GM21825 (cell line): Measurements from ENCODE around the gene N4BP2.

Experiments
- ATAC-seq: cut with Tn5 transposase; IDR thresholded peaks from one replicate; pipeline ENCODE4 v1.9.1; 2021; ENCODE audit warnings: mild to moderate bottlenecking, moderate library complexity; ENCODE audit not compliant: unreplicated experiment

The N4BP2 gene

DNA sequence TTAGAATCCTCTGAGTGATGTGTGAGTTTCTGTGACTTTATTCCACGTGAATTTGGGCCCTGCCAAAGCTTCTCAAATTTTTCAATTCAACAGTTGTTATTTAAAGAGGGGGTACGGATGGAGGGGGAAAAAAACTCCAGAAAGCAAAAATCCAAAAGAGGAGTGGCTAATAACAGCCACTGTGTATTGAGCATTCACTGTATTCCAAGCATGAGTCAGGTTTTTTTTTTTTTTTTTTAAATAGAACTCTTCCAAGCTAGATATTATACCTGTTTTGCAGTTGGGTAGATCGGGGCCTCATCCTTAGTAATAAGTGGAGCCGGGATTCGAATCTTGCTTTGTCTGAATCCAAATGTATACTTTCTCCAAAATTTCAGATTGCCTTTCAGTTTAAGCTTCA is 133.8 kb downstream of the N4BP2 start:
- no peak for ATAC-seq

DNA sequence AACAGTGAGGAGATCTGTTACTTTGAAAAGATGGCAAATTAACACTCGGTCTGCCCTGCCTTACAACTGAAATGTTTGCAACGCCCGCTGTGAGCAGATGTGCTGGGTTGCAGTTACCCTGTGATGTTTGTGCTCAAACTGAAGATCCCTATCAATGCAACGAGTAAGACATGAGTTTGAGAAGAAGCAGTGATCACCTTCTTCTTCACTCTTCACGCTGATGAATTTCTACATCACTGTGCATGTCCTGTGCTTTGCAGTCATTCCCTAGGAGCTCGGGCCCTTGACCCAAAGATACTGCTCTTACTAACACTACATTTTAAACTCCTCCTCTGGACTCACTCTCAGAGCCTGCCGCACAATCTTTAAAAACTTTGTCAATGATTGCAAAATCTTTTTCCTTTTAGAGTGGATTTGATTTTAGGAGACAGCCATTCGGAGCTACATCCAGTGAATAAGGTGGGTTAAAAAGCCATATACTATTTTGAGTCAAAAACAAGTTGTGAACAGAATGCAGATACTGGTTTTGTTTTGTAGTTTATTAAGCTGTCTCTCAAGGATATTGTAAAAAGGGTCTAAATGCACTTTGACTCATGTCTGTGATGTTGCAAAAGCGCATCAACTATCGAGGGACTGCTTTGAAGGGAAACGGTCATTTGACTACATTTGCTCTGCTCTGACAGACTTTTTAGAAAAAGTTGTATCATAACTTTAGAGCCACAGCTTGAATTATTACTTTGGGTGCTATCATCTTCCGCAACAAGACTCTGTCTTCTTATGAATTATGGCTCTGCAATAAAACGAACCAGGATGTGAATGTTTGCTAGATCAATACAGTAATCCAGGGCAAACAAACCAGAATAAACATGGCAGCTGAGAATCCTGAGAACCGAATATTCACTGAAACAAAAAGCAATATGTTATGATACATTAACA is 134.5 kb downstream of the N4BP2 start:
- ATAC-seq: no peak

DNA sequence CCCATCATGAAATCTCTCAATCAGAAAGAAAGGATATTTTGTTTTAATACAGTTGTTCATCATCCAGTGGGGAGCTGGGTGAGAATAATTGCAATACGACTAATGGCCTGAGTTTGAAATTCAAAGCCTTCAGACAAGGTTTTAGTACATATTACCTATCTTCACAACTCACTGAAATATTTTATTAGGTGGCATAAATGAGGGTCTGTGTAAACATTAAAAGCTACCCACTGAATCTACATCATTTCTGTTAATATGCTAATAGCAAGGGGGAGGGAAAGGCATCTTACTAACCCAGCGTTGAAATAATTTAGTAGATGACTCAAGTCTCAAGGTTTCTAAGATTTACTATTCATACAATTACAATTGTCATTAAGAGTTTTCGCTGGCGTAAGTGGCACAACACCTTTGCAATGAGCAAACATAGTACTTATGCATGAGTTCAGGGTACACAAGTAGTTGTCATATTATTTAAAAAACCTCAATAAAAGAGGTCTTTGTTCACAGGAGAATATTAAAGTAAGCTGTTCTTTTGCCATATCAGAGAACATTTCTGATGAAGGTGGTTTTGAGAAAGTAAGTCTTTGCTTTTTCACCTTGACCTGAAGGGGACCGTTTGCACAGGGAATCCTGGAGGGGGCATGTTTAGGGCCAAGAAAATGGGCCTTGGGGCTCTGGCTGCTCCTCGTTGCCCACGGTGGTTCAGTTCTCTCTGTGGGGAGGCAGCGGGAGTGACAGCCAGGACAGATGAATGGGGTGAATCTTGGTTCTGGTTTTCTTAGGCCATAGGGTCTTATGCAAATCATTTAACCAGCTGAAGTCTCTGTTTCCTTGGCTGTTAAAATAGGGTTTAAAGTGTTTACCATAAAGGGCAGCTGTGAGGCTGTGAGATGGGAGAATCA is 135.7 kb downstream of the N4BP2 start:
- ATAC-seq: peak; percentile 33

DNA sequence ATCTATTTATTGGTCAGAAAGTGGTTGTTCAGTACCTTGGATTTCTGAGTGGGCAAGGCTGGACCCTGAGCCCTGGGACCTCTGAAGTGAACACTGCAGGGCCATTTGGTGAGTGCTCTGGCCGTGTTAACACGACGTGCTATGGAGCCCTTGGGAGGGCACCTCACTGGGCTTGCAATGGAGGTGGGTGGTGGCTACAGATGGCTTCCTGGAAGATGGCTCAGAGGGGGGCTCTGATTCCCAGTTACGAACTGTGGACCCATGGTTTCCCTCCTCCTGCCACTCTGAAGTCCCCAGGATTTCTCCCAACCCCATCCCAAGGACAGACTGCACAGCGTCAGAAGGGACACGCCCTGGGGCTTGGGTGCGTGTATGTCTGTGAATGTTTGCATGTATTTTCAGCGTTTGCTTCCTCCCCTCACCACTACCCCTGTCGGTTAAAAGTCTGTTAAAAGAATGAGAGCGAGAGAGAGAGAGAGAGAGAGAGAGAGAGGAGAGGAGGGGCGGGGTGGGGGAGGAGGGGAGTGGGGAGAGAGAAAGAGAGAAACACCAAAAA is 136.4 kb downstream of the N4BP2 start:
- peak; percentile 32 for ATAC-seq

DNA sequence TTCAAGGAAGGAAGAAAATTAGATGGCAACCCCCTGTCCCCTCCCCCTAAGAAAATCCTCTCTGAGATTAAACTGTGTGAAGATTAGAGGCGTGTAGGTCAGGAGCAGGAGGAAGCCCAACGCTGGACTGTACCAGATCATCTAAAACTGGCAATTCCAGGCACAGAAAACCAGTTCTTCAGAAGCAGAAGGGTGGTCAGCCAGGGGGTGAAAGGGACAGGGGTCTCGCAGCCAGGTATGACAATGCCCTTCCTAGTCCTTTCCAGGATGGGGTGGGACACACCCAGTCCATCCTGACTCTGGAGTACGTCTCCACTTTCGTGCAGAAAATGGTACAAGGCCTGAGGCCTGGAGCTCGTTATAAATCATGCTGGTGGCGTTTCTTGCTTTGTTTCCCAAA is 136.9 kb downstream of the N4BP2 start:
- no peak for ATAC-seq

DNA sequence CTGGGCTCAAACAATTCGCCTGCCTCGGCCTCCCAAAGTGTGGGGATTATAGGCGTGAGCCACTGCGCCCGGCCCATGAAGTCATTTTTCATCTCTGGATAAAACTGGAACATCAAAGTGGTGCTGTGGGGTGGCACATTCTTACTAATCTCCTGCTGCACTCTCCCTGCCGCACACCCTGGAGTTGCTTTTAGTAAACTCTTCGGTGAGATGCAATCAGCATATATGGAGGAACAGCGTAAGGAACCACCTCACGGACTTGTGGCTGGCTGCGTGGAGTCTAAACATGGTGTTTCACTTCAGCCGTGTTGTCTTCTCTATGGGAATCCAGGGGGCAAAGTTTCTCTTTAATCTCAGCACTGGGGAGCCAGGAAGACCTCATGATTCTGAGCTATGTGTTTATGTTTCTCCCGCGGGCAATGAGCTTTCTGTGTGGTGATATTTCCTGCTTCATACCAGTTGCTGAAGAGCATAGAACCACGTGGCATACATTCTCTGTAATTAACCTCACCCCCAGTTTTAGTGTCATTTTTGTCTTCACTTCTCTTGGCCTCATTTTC is 138.0 kb downstream of the N4BP2 start:
- no peak for ATAC-seq

DNA sequence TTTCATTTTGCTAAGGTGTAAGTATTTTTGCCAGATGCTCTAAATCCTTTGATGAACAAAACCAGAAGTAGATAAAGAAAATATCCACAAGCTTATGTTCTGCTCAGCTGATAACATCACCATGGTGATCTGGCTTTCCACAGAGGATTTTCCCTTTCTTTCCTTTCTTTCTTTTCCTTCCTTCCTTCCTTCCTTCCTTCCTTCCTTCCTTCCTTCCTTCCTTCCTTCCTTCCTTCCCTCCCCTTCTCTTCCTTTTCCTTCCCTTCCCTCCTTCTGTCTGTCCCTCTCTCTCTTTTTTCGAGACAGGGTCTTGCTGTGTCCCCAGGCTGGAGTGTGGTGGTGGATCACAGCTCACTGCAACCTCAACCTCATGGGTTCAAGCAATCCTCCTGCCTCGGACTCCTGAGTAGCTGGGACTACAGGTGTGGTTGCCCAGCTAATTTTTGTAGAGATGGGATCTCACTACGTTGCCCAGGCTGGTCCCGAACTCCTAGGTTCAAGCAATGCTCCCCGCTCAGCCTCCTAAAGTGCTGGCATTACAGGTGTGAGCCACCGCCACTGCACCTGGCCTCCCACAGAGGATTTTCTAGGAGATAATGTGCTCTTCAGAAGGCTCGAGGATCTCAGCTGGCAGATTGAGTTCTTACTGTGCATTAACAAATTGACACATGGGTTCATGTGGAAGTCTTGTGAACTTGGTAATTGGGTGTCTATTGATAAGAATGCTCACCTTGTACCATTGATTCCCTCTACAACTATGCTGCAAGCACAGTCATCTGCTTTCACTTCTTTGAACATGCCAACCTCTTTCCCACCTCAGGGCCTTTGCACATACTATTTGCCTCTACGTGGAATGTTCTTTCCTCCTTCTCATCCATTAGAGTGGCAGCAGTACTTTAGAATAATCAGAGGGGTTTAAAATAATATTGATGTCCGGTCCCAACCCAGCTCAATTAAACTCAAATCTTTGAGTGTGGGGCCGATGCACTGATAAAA is 138.8 kb downstream of the N4BP2 start:
- no peak for ATAC-seq

DNA sequence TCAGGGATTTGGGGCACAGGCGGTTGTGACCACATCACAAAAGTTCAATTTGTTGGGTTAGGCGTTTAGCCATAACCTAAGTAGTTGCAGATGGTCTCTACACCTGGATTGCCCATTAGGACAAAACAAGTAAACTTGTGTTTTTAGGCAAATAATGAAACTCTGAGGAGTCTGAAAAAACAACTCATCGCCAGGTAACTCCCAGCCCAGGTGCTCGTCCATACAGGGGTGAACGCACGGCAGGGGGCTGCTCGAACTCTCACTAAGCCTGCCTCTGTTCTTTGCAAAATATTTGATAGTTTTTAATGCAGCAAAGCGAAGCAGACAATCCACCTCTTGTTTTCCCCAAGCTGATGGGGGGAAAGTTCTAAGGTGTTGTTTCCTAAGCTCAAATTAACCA is 139.6 kb downstream of the N4BP2 start:
- ATAC-seq: no peak

DNA sequence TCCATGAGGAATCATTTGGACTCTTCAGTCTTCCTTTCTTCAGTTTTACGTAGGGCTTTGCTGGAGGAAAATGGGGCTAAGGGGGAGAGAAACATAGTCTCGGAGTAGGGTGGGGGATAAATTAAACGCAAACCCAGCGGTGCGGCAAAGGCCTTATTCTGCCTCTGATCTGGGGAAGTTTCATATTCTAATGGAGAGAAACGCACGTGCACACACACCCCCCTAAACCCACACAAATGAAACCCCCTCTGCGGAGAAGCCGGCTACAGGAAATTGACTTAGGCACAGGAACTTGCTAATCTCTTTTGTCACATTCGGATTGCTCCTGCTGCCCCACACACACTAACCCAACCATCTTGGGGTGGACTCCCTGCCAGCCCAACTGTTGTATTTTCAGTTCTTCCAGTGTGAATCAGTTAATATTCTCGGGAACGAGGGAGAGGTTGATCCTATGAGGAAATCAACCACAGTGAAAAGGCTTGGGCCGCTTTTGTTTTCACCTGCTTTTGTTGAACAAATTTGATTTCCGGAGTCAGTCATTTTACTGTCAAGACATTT is 140.2 kb downstream of the N4BP2 start, which contains the start of gene RHOH:
Gene RHOH, plus strand, starts transcription at position 308 of the 558 bp plus-strand sequence. CDS start 46,356 bp downstream, outside the sequence.
- peak; percentile 13 for ATAC-seq

DNA sequence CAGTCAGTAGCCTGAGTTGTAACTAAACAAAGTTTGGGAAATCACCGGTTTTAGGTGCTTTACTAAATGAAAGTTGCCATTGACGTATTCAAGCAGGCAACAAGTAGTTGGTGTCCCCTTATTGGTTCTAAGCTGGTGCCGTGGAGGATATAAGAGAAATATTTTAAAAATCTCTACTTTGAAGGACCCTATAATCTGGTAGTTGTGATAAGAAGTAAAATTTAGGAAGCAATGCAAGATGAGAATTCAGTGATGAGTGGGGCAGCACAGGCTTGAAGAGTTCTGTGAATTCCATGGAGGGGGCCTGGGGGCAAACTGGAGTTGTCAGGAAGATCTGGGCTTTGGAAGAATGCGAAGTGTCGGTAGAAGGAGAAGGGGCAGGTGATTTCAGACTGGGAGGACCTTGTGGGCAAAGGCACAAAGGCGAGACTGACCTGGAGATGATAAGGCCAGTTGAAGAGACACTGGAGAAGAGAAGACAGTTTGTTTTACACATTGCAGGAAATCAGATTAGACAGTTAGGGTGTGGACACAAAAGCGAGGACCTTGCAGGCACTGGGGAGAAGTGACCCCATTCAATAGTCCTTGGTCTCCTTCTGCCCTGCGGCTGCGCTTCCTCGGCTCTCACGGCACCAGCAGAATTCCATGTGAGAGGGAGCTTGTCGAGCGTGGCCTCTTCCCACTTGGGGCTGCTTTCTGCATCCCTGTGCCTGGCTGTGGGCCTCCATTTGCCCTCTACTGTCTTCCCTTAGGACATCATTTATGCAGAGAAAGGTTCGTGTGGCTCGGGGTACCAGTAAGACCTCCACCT is 141.4 kb downstream of the N4BP2 start:
- no peak for ATAC-seq

DNA sequence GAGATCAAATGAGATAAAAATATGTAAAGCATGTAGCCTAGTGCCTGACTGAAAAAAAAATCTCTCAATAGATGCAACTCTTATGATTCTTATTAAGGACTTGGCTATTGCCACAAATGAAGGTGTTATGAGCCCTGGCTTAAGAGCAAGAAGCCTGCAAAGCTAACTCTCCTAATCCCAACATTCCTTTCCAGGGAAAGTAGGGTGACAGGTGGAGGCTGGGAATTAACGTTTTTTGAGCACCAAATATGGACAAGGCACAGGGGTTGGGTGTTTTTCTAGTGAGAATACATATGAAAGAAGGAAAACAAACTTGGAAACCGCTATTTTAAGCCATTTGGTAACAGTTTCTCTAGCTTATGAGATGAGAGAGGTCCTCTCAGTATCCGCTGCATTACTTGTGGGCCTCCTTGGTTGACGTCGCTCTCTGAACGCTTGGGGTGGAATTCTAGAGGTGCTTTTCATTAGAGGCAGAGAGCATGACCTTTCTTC is 142.6 kb downstream of the N4BP2 start:
- no peak for ATAC-seq

DNA sequence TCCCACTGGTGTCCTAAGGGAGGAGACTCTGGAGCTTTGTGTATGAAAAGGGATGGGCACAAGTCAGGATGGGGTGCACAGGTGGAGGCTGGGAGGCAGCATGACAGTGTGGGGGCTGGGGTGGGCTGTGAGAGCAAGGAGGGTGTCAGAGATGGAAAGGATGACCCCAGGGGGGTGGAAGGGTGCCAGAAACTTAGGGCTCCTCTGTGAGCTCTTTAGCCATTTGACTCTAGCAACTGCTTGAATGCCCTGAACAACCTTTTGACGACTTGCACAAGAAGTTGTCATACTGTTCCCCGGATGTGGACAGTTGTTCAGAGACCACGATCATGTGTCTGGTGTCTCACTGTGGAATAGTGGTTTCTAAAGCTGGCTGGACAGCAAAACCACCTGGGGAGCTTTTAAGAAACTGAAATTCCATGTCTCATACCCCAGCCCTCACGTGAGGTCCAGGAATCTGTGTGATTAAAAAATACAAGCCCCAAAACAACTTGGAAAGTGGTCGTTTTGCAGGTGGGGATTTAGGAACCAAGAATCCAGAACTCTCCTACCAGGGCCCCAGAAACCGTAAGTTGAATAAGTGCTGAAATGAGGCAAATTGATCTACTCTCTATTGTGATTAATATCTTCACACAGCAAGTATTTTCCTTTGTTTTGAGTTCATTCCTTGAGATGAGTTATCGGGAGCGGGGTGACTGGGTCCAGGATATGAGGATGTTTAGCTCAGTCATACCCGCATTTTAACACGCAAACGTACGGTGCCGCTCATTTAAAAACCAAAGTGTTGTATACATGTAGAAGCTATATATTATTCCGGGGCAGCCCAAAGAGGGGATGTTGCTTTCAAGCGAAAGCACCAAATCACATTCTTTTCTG is 143.6 kb downstream of the N4BP2 start:
- peak; percentile 54 for ATAC-seq

DNA sequence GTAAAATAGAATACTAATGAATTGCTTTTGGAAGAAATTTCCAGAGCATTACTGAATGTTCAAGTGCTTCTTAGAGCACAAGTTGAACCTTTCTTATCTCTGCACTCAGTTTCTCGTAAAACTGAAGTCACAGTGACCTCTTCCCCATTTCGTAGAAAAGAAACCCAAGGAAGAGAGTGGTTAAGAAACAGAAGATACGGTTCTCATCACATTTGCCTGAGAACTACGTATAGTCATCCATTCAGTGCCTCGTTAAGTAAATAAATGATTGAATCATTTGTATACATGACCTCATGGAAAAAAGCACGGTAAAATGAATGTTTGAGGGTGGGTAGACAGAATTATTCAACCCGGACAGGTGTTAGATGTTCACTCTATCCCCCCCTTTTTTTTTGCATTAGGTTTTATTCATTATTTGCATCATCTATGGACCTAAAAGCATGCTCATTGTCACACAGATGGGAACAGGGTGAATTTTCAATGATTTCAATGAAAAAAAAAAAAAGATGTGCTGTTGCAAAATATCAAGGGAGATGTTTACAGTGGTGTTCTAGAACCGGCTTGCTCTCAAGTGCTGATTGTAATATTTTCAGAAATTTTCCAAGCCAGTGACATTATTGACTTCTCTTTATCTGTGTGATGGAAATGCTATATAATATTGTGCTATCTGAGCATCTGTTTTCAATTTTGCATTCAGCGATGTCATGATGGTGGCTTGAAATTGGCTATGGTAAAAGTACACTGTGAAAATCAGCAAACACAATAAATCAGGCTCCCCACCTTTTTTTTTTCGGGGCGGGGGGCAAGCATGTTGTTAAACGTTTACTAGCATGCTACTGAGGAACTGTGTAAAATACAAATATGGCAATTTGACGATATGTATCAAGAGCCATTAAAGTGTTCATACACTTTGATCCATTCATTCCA is 144.5 kb downstream of the N4BP2 start:
- ATAC-seq: no peak

DNA sequence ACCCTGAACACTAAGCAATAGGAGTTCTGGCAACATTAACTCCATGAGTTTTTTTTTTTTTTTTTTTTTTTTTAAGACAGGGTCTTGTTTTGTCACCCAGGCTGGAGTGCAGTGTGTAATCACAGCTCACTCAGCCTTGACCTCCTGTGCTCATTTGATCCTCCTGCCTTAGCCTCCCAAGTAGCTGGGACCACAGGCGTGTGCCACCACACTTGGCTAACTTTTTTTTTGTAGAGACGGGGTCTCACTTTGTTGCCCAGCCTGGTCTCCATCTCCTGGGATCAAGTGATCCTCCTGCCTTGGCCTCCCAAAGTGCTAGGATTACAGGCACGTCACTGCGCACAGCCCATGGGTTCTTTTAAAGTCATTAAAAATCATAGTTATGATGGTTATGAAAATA is 145.2 kb downstream of the N4BP2 start:
- ATAC-seq: no peak

DNA sequence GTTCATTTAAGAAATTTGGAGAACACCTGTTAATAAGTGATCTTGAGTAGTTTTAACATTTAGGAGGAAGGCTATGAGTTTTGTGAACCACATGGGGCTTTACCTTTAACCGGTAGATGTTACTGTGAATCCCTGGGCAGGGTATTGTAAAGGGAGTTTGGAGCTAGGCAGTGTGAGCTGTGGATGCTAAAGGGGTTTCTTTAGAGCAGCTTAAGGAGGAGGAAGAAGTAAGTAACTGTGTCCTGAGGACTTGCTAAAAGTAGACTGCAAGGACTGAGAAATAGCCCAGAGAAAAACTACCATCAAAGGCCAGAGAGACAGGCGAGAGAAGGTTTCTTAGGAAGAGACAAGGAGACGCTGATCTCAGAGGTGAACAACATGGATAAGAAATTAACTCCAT is 145.8 kb downstream of the N4BP2 start:
- no peak for ATAC-seq

DNA sequence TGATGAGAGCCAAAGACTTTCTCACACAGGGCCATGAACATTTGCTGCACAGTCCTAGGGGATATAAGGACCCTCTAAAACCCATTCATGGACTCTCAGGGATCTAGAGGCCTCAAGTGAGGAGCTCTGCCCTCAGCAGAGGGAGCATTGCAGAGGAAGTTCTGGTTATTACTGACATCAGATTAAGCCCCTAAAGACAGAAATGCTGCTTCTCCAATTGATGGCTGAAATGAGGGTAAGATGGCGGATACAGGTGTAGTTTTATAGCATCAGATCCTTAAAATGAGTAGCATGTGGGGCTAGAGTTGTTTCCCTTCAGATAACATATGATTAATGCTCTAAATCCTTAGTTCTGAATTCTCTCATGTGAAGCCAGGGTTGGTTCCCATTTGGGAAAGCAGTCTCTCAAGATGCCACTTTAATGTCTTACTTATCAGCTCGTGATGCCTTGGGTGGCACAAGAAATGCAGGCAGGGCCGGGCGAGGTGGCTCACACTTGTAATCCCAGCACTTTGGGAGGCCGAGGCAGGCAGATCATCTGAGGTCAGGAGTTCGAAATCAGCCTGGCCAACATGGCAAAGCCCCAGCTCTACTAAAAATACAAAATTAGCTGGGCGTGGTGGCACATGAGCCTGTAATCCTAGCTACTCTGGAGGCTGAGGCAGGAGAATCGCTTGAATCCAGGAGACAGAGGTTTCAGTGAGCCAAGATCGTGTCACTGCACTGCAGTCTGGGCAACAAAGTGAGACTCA is 148.0 kb downstream of the N4BP2 start:
- ATAC-seq: no peak
